Left ventricle myocardium inferior (tissue), 1 donor: ENCODE measurements around the gene UEVLD. TPM values are rescaled to one million over a fixed set of nuclear protein-coding genes. Genes with fewer than 3 reads are reported as not detected.

Source experiments
- DNase-seq: peaks from one replicate; pipeline ENCODE4 v3.0.0-alpha.2; 2020
- H3K27ac ChIP-seq: fragments of 200-600 bp; replicated peaks from 2 replicates; pipeline ENCODE4 v1.8.0; 2021
- H3K27me3 ChIP-seq: fragments of 200-600 bp; 2 replicates; pipeline ENCODE4 v1.8.0; 2021; ENCODE audit warnings: low read depth
- H3K36me3 ChIP-seq: fragments of 200-600 bp; 2 replicates; pipeline ENCODE4 v1.8.0; 2021
- H3K4me1 ChIP-seq: fragments of 200-600 bp; 2 replicates; pipeline ENCODE4 v1.8.0; 2021
- H3K4me3 ChIP-seq: fragments of 200-600 bp; 2 replicates; pipeline ENCODE4 v1.8.0; 2021; ENCODE audit warnings: mild to moderate bottlenecking, moderate library complexity
- H3K9me3 ChIP-seq: fragments of 200-600 bp; replicated peaks from 2 replicates; pipeline ENCODE4 v1.8.0; 2021
- CTCF ChIP-seq: fragments of 200-600 bp; IDR thresholded peaks from 2 replicates; pipeline ENCODE4 v1.8.0; 2021; ENCODE audit warnings: antibody characterized with exemption, mild to moderate bottlenecking, borderline replicate concordance
- intact Hi-C: fragments of 100-400 bp; cut with micrococcal nuclease; formaldehyde crosslinking; loops from one replicate; pipeline ENCODE4 v1.11.0; 2022
- total RNA-seq: library from RNA; stranded (reverse); fragmentation: NEBNext Ultra II Directional; extraction: Animal tissue kit (Norgen Biotek cat#: 25700); gene quantifications from one replicate; pipeline ENCODE4 v1.2.1, GENCODE V29; 2021
- donor health status: DM: no; HTN: yes; CAD: no; lungs with severe emphysema.

Gene UEVLD
- total RNA-seq, 1 donor from 2014 or later = 17.7 TPM

GRCh38 chr11:18578975-18579598 lies 9.4 kb downstream of the UEVLD start:
- Histone ChIP-seq H3K4me3 (no peak overlapping the region), H3K9me3 (no peaks in the 10 kb centered on the region), H3K27ac (no peak overlapping the region), H3K4me1 (no peaks in the 10 kb centered on the region), H3K36me3 (peaks cover 49% of the 10 kb centered on the region), H3K27me3 (no peaks in the 10 kb centered on the region)
- no peak for DNase-seq
- intact Hi-C loops = no loop called here
- TF ChIP-seq CTCF = no peak

GRCh38 chr11:18575361-18575760 lies 13.2 kb downstream of the UEVLD start:
- Histone ChIP-seq H3K4me3 (no peak overlapping the region), H3K27me3 (no peaks in the 10 kb centered on the region), H3K9me3 (no peaks in the 10 kb centered on the region), H3K27ac (no peak overlapping the region), H3K4me1 (no peaks in the 10 kb centered on the region), H3K36me3 (peaks cover 81% of the 10 kb centered on the region)
- no peak for TF ChIP-seq CTCF
- no peak for DNase-seq
- intact Hi-C loops = no loop called here

GRCh38 chr11:18567081-18567480 lies 21.5 kb downstream of the UEVLD start:
- Histone ChIP-seq H3K36me3 (peaks cover 82% of the 10 kb centered on the region), H3K27ac (no peak overlapping the region), H3K4me1 (no peaks in the 10 kb centered on the region), H3K27me3 (no peaks in the 10 kb centered on the region), H3K4me3 (no peak overlapping the region), H3K9me3 (no peaks in the 10 kb centered on the region)
- intact Hi-C loops = no loop called here
- DNase-seq = no peak
- no peak for TF ChIP-seq CTCF

GRCh38 chr11:18566406-18566805 lies 22.1 kb downstream of the UEVLD start:
- no peaks in the 10 kb centered on the region for H3K4me1 ChIP-seq
- no peak overlapping the region for H3K27ac ChIP-seq
- no peaks in the 10 kb centered on the region for H3K9me3 ChIP-seq
- H3K36me3 ChIP-seq = peaks cover 82% of the 10 kb centered on the region
- no peaks in the 10 kb centered on the region for H3K27me3 ChIP-seq
- DNase-seq = no peak
- intact Hi-C loops = no loop called here
- no peak overlapping the region for H3K4me3 ChIP-seq
- TF ChIP-seq CTCF = no peak

- Histone ChIP-seq H3K36me3 (peaks cover 78% of the 10 kb centered on the region), H3K9me3 (no peaks in the 10 kb centered on the region), H3K4me1 (no peaks in the 10 kb centered on the region), H3K27me3 (no peaks in the 10 kb centered on the region), H3K4me3 (no peak overlapping the region), H3K27ac (no peak overlapping the region)
- no peak for DNase-seq
- intact Hi-C loops = no loop called here
- TF ChIP-seq CTCF = no peak
These were observed 24.4 kb downstream of the UEVLD start for GRCh38 chr11:18564149-18564548.
